ENCODE data around the gene LYPD1. TPM values are rescaled to one million over a fixed set of nuclear protein-coding genes. Genes with fewer than 3 reads are reported as not detected.

The LYPD1 gene
- total and polyA plus RNA-seq, 2 donors, result 5.1 to 14.2 TPM

DNA sequence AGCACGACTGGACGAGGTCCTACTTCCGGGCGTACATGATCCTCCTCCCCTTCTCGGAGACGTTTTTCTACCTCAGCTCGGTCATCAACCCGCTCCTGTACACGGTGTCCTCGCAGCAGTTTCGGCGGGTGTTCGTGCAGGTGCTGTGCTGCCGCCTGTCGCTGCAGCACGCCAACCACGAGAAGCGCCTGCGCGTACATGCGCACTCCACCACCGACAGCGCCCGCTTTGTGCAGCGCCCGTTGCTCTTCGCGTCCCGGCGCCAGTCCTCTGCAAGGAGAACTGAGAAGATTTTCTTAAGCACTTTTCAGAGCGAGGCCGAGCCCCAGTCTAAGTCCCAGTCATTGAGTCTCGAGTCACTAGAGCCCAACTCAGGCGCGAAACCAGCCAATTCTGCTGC is 24.8 kb downstream of the LYPD1 start:
- H3K36me3 ChIP-seq (ENCODE audit: control insufficient read depth in 2 of 2, insufficient read depth in 2 of 2, low read length in 1 of 2), result no peaks in the 10 kb centered on the region
- no peak for DNase-seq (ENCODE audit: low read depth in 6 of 9, low spot score in 9 of 9)
- no peaks in the 10 kb centered on the region for H3K9me3 ChIP-seq (ENCODE audit: control insufficient read depth in 2 of 2, insufficient read depth in 1 of 2, low read length in 1 of 2)
- H3K4me1 ChIP-seq (ENCODE audit: control insufficient read depth in 2 of 2, insufficient read depth in 2 of 2, low read length in 2 of 2), result no peaks in the 10 kb centered on the region
- H3K27me3 ChIP-seq (ENCODE audit: control insufficient read depth in 2 of 2, insufficient read depth in 1 of 2, low read length in 1 of 2), result no peaks in the 10 kb centered on the region
- WGBS, result 89% methylated on average over 35 of the region's 35 CpGs
- H3K27ac ChIP-seq (ENCODE audit: low read depth in 1 of 2, low read length in 1 of 2), result no peak overlapping the region
- no peak overlapping the region for H3K4me3 ChIP-seq (ENCODE audit: low read length in 2 of 2)

- no peaks in the 10 kb centered on the region for H3K4me1 ChIP-seq (ENCODE audit: control insufficient read depth in 2 of 2, insufficient read depth in 2 of 2, low read length in 2 of 2)
- DNase-seq (ENCODE audit: low read depth in 6 of 9, low spot score in 9 of 9), result no peak
- H3K27ac ChIP-seq (ENCODE audit: low read depth in 1 of 2, low read length in 1 of 2), result no peak overlapping the region
- no peak overlapping the region for H3K4me3 ChIP-seq (ENCODE audit: low read length in 2 of 2)
- WGBS, result 85% methylated on average over 2 of the region's 2 CpGs
- no peaks in the 10 kb centered on the region for H3K36me3 ChIP-seq (ENCODE audit: control insufficient read depth in 2 of 2, insufficient read depth in 2 of 2, low read length in 1 of 2)
- no peaks in the 10 kb centered on the region for H3K9me3 ChIP-seq (ENCODE audit: control insufficient read depth in 2 of 2, insufficient read depth in 1 of 2, low read length in 1 of 2)
- H3K27me3 ChIP-seq (ENCODE audit: control insufficient read depth in 2 of 2, insufficient read depth in 1 of 2, low read length in 1 of 2), result no peaks in the 10 kb centered on the region
Observed at GRCh38 chr2:132642415-132642814, 27.6 kb downstream of the LYPD1 start.

DNA sequence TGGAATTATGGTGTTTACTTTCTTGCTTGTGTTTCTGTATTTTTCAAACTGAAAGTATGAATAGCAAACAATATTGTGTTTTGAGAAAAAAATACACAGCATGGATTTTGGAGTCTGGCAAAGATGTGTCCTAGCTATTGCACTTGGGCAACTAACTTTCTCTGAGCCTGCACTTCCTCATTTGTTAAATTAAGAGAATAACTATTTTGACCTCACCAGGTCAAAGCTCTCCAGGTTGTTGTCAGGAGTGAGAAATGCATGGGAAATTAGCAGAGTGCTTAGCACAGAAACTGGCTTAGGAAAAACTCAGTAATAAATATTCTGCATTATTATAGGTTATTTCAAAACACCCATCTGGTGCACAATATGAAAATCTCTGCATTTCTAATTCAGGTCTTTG is 28.2 kb downstream of the LYPD1 start:
- no peak overlapping the region for H3K27ac ChIP-seq (ENCODE audit: low read depth in 1 of 2, low read length in 1 of 2)
- no peaks in the 10 kb centered on the region for H3K9me3 ChIP-seq (ENCODE audit: control insufficient read depth in 2 of 2, insufficient read depth in 1 of 2, low read length in 1 of 2)
- no peaks in the 10 kb centered on the region for H3K27me3 ChIP-seq (ENCODE audit: control insufficient read depth in 2 of 2, insufficient read depth in 1 of 2, low read length in 1 of 2)
- H3K4me1 ChIP-seq (ENCODE audit: control insufficient read depth in 2 of 2, insufficient read depth in 2 of 2, low read length in 2 of 2), result no peaks in the 10 kb centered on the region
- no peak for DNase-seq (ENCODE audit: low read depth in 6 of 9, low spot score in 9 of 9)
- H3K4me3 ChIP-seq (ENCODE audit: low read length in 2 of 2), result no peak overlapping the region
- no peaks in the 10 kb centered on the region for H3K36me3 ChIP-seq (ENCODE audit: control insufficient read depth in 2 of 2, insufficient read depth in 2 of 2, low read length in 1 of 2)

GRCh38 chr2:132640116-132640515 is 29.9 kb downstream of the LYPD1 start:
- DNase-seq (ENCODE audit: low read depth in 6 of 9, low spot score in 9 of 9), result no peak
- Histone ChIP-seq H3K36me3 (ENCODE audit: control insufficient read depth in 2 of 2, insufficient read depth in 2 of 2, low read length in 1 of 2) (no peaks in the 10 kb centered on the region), H3K27me3 (ENCODE audit: control insufficient read depth in 2 of 2, insufficient read depth in 1 of 2, low read length in 1 of 2) (no peaks in the 10 kb centered on the region)

GRCh38 chr2:132638313-132639040 is 31.5 kb downstream of the LYPD1 start:
- no peak for DNase-seq (ENCODE audit: low read depth in 6 of 9, low spot score in 9 of 9)
- H3K4me1 ChIP-seq (ENCODE audit: control insufficient read depth in 2 of 2, insufficient read depth in 2 of 2, low read length in 2 of 2), result no peaks in the 10 kb centered on the region
- no peaks in the 10 kb centered on the region for H3K27me3 ChIP-seq (ENCODE audit: control insufficient read depth in 2 of 2, insufficient read depth in 1 of 2, low read length in 1 of 2)
- WGBS, result 95% methylated on average over 5 of the region's 5 CpGs
- H3K36me3 ChIP-seq (ENCODE audit: control insufficient read depth in 2 of 2, insufficient read depth in 2 of 2, low read length in 1 of 2), result no peaks in the 10 kb centered on the region
- H3K9me3 ChIP-seq (ENCODE audit: control insufficient read depth in 2 of 2, insufficient read depth in 1 of 2, low read length in 1 of 2), result no peaks in the 10 kb centered on the region
- H3K27ac ChIP-seq (ENCODE audit: low read depth in 1 of 2, low read length in 1 of 2), result no peak overlapping the region
- no peak overlapping the region for H3K4me3 ChIP-seq (ENCODE audit: low read length in 2 of 2)

More at GRCh38 chr2:132640116-132640515, 29.9 kb downstream of the LYPD1 start:
- no peaks in the 10 kb centered on the region for H3K9me3 ChIP-seq (ENCODE audit: control insufficient read depth in 2 of 2, insufficient read depth in 1 of 2, low read length in 1 of 2)
- no peak overlapping the region for H3K4me3 ChIP-seq (ENCODE audit: low read length in 2 of 2)
- no peaks in the 10 kb centered on the region for H3K4me1 ChIP-seq (ENCODE audit: control insufficient read depth in 2 of 2, insufficient read depth in 2 of 2, low read length in 2 of 2)
- H3K27ac ChIP-seq (ENCODE audit: low read depth in 1 of 2, low read length in 1 of 2), result no peak overlapping the region

- Histone ChIP-seq H3K36me3 (ENCODE audit: control insufficient read depth in 2 of 2, insufficient read depth in 2 of 2, low read length in 1 of 2) (no peaks in the 10 kb centered on the region), H3K27me3 (ENCODE audit: control insufficient read depth in 2 of 2, insufficient read depth in 1 of 2, low read length in 1 of 2) (no peaks in the 10 kb centered on the region), H3K9me3 (ENCODE audit: control insufficient read depth in 2 of 2, insufficient read depth in 1 of 2, low read length in 1 of 2) (no peaks in the 10 kb centered on the region), H3K27ac (ENCODE audit: low read depth in 1 of 2, low read length in 1 of 2) (no peak overlapping the region), H3K4me1 (ENCODE audit: control insufficient read depth in 2 of 2, insufficient read depth in 2 of 2, low read length in 2 of 2) (no peaks in the 10 kb centered on the region), H3K4me3 (ENCODE audit: low read length in 2 of 2) (no peak overlapping the region)
- no peak for DNase-seq (ENCODE audit: low read depth in 6 of 9, low spot score in 9 of 9)
- 61% methylated on average over 1 of the region's 1 CpG for WGBS
Observed at GRCh38 chr2:132636346-132636745, 33.7 kb downstream of the LYPD1 start.

DNA sequence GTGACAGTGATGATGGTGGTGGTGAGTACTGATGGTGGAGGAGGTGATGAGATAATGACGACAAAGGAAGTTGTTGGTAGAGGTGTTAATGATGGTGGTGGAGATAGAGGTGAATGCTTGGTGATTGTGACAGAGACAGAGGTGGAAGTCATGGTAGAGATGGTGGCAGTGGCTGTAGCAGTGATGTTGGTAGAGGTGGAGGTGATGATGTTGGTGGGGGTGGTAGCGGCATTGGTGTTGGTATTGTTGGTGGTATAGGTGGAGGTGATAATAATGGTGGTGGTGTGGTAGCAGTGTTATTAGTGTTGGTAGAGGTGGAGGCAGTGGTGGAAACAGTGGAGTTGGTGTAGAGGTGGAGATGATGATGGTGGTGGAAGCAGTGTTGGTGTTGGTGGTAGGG is 36.4 kb downstream of the LYPD1 start:
- 96% methylated on average over 2 of the region's 2 CpGs for WGBS
- H3K4me1 ChIP-seq (ENCODE audit: control insufficient read depth in 2 of 2, insufficient read depth in 2 of 2, low read length in 2 of 2), result no peaks in the 10 kb centered on the region
- H3K9me3 ChIP-seq (ENCODE audit: control insufficient read depth in 2 of 2, insufficient read depth in 1 of 2, low read length in 1 of 2), result no peaks in the 10 kb centered on the region
- H3K36me3 ChIP-seq (ENCODE audit: control insufficient read depth in 2 of 2, insufficient read depth in 2 of 2, low read length in 1 of 2), result no peaks in the 10 kb centered on the region
- no peaks in the 10 kb centered on the region for H3K27me3 ChIP-seq (ENCODE audit: control insufficient read depth in 2 of 2, insufficient read depth in 1 of 2, low read length in 1 of 2)
- no peak for DNase-seq (ENCODE audit: low read depth in 6 of 9, low spot score in 9 of 9)
- H3K4me3 ChIP-seq (ENCODE audit: low read length in 2 of 2), result no peak overlapping the region
- no peak overlapping the region for H3K27ac ChIP-seq (ENCODE audit: low read depth in 1 of 2, low read length in 1 of 2)

DNA sequence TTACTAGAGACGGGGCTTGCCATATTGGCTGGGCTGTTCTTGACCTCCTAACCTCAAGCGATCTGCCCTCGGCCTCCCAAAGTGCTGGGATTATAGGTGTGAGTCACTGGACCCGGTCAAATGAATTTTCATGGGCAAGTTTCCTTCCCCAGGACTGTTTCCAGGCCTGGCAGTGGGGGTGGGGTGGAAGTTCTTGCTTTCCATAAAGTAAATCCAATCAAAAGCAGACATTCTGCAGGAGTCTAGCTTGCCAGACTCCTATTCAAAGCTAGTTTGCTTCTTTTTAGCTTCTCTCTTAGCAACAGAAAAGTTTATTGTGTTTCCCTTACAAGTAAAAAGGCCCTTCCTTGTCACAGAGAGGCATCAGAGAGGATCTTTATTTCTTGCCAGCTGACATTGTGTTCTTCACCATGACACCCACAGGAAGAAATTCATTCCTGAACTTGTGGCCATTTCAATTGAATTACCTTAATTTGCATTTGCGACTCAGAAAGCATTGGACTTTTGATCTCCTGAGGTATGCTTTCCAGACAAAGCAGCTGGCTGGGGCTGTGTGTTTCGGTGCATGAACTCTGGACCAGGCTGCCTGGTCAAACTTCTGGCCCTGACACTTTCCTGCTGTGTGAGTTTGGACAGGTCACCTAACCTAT is 37.9 kb downstream of the LYPD1 start:
- no peaks in the 10 kb centered on the region for H3K27me3 ChIP-seq (ENCODE audit: control insufficient read depth in 2 of 2, insufficient read depth in 1 of 2, low read length in 1 of 2)
- no peak overlapping the region for H3K27ac ChIP-seq (ENCODE audit: low read depth in 1 of 2, low read length in 1 of 2)
- H3K4me3 ChIP-seq (ENCODE audit: low read length in 2 of 2), result no peak overlapping the region
- H3K9me3 ChIP-seq (ENCODE audit: control insufficient read depth in 2 of 2, insufficient read depth in 1 of 2, low read length in 1 of 2), result no peaks in the 10 kb centered on the region
- no peak for DNase-seq (ENCODE audit: low read depth in 6 of 9, low spot score in 9 of 9)
- H3K4me1 ChIP-seq (ENCODE audit: control insufficient read depth in 2 of 2, insufficient read depth in 2 of 2, low read length in 2 of 2), result no peaks in the 10 kb centered on the region
- WGBS, result 91% methylated on average over 6 of the region's 6 CpGs
- no peaks in the 10 kb centered on the region for H3K36me3 ChIP-seq (ENCODE audit: control insufficient read depth in 2 of 2, insufficient read depth in 2 of 2, low read length in 1 of 2)

GRCh38 chr2:132627536-132627935 is 42.5 kb downstream of the LYPD1 start:
- H3K4me1 ChIP-seq (ENCODE audit: control insufficient read depth in 2 of 2, insufficient read depth in 2 of 2, low read length in 2 of 2), result no peaks in the 10 kb centered on the region
- H3K4me3 ChIP-seq (ENCODE audit: low read length in 2 of 2), result no peak overlapping the region
- DNase-seq (ENCODE audit: low read depth in 6 of 9, low spot score in 9 of 9), result no peak
- H3K36me3 ChIP-seq (ENCODE audit: control insufficient read depth in 2 of 2, insufficient read depth in 2 of 2, low read length in 1 of 2), result no peaks in the 10 kb centered on the region
- no peak overlapping the region for H3K27ac ChIP-seq (ENCODE audit: low read depth in 1 of 2, low read length in 1 of 2)
- 94% methylated on average over 3 of the region's 3 CpGs for WGBS
- no peaks in the 10 kb centered on the region for H3K27me3 ChIP-seq (ENCODE audit: control insufficient read depth in 2 of 2, insufficient read depth in 1 of 2, low read length in 1 of 2)
- H3K9me3 ChIP-seq (ENCODE audit: control insufficient read depth in 2 of 2, insufficient read depth in 1 of 2, low read length in 1 of 2), result no peaks in the 10 kb centered on the region
